Neural cell (in vitro differentiated cells): Measurements from ENCODE around the gene MUC3A. TPM values are rescaled to one million over a fixed set of nuclear protein-coding genes. Genes with fewer than 3 reads are reported as not detected.

Experiments used
- H2AFZ ChIP-seq: fragments of 200-600, 300-800 bp; sonication (generic), shearing (Covaris generic); 2 replicates; pipeline ENCODE4 v1.6.0; 2014; ENCODE audit warnings: low read depth, mild to moderate bottlenecking, antibody characterized with exemption, low read length, moderate library complexity
- H3F3A ChIP-seq: fragments of 200-600 bp; shearing (Covaris generic); 2 replicates; pipeline ENCODE4 v1.6.1; 2016; ENCODE audit warnings: mild to moderate bottlenecking, moderate library complexity, mixed read lengths, antibody characterized with exemption, low read length; ENCODE audit not compliant: insufficient read depth, poor library complexity, severe bottlenecking
- H3K27ac ChIP-seq: fragments of 200-600, 300-800 bp; sonication (generic), shearing (Covaris generic); 2 replicates; pipeline ENCODE4 v1.5.1; 2014; ENCODE audit warnings: mild to moderate bottlenecking, low read length, moderate library complexity
- H3K27me3 ChIP-seq: fragments of 300-800, 200-600 bp; sonication (generic), shearing (Covaris generic); 2 replicates; pipeline ENCODE4 v1.6.0; 2014; ENCODE audit warnings: mild to moderate bottlenecking, low read depth, low read length, moderate library complexity; ENCODE audit not compliant: insufficient read depth
- H3K36me3 ChIP-seq: fragments of 300-800, 200-600 bp; sonication (generic), shearing (Covaris generic); 2 replicates; pipeline ENCODE4 v1.5.1; 2014; ENCODE audit warnings: mild to moderate bottlenecking, antibody characterized with exemption, low read length, moderate library complexity; ENCODE audit not compliant: insufficient read depth
- H3K4me2 ChIP-seq: fragments of 300-800, 200-600 bp; sonication (generic), shearing (Covaris generic); 2 replicates; pipeline ENCODE4 v1.6.0; 2014; ENCODE audit warnings: mild to moderate bottlenecking, low read length
- H3K4me3 ChIP-seq: fragments of 300-800, 200-600 bp; sonication (generic), shearing (Covaris generic); 2 replicates; pipeline ENCODE4 v1.5.1; 2014; ENCODE audit warnings: mild to moderate bottlenecking, low read length, moderate library complexity
- H3K79me2 ChIP-seq: fragments of 200-600 bp; shearing (Covaris generic); replicated peaks from 2 replicates; pipeline ENCODE4 v1.6.0; 2014; ENCODE audit warnings: mild to moderate bottlenecking, low read length, moderate library complexity; ENCODE audit not compliant: insufficient read depth
- H3K9ac ChIP-seq: fragments of 300-800, 200-600 bp; sonication (generic), shearing (Covaris generic); 2 replicates; pipeline ENCODE4 v1.6.1; 2016; ENCODE audit warnings: mild to moderate bottlenecking, low read length, mixed read lengths
- H3K9me2 ChIP-seq: fragments of 200-600 bp; shearing (Covaris generic); 2 replicates; pipeline ENCODE4 v1.6.1; 2016; ENCODE audit warnings: mild to moderate bottlenecking, low read length, mixed read lengths; ENCODE audit not compliant: insufficient read depth
- H3K9me3 ChIP-seq: fragments of 200-600, 300-800 bp; sonication (generic), shearing (Covaris generic); 2 replicates; pipeline ENCODE4 v1.6.1; 2016; ENCODE audit warnings: mild to moderate bottlenecking, mixed run types, low read length, moderate library complexity, mixed read lengths
- H4K20me1 ChIP-seq: fragments of 200-600 bp; shearing (Covaris generic); 2 replicates; pipeline ENCODE4 v1.6.1; 2016; ENCODE audit warnings: mild to moderate bottlenecking, mixed run types; ENCODE audit not compliant: insufficient read depth
- EP300 ChIP-seq: fragments of 450-650 bp; conservative IDR thresholded peaks from 2 replicates; pipeline ENCODE4 v1.6.1; 2014; ENCODE audit warnings: antibody characterized with exemption, mild to moderate bottlenecking, moderate library complexity; ENCODE audit not compliant: poor library complexity, severe bottlenecking
- EZH2 ChIP-seq: fragments of 200-600, 300-800 bp; shearing (Covaris generic), sonication (generic); IDR thresholded peaks from 2 replicates; pipeline ENCODE4 v1.6.1; 2014; ENCODE audit warnings: antibody characterized with exemption, low read length, borderline replicate concordance, mild to moderate bottlenecking; ENCODE audit not compliant: insufficient read depth, poor library complexity, severe bottlenecking
- MXI1 ChIP-seq: fragments of 450-650 bp; conservative IDR thresholded peaks from 2 replicates; pipeline ENCODE4 v1.6.1; 2014; ENCODE audit warnings: antibody characterized with exemption, mild to moderate bottlenecking; ENCODE audit not compliant: poor library complexity, severe bottlenecking
- POLR2AphosphoS5 ChIP-seq: IDR thresholded peaks from 2 replicates; pipeline ENCODE4 v1.6.1; 2012
- RAD21 ChIP-seq: fragments of 450-650 bp; conservative IDR thresholded peaks from 2 replicates; pipeline ENCODE4 v1.6.1; 2014; ENCODE audit warnings: antibody characterized with exemption, mild to moderate bottlenecking, moderate library complexity
- SMC3 ChIP-seq: fragments of 450-650 bp; conservative IDR thresholded peaks from 2 replicates; pipeline ENCODE4 v1.6.1; 2014; ENCODE audit warnings: antibody characterized with exemption, mild to moderate bottlenecking, moderate library complexity; ENCODE audit not compliant: poor library complexity
- TAF1 ChIP-seq: IDR thresholded peaks from 2 replicates; pipeline ENCODE4 v1.6.1; 2012; ENCODE audit warnings: low read depth
- polyA plus RNA-seq: library from polyadenylated mRNA; depleted of rRNA; stranded (reverse); fragments of >200 nt; gene quantifications from 2 replicates; pipeline ENCODE4 v1.2.3, GENCODE V29; 2014
- TF ChIP-seq, protein P1 (sequence below): fragments of 450-650 bp; IDR thresholded peaks from 2 replicates; pipeline ENCODE4 v1.5.1; 2014; ENCODE audit warnings: antibody characterized with exemption, mild to moderate bottlenecking, moderate library complexity; ENCODE audit not compliant: poor library complexity, severe bottlenecking
- TF ChIP-seq, protein P2 (sequence below): IDR thresholded peaks from 2 replicates; pipeline ENCODE4 v1.6.1; 2012; ENCODE audit warnings: borderline replicate concordance

The MUC3A gene
- polyA plus RNA-seq, 1 donor from 2014 or later, result not detected

- Histone ChIP-seq H2AFZ (no peak overlapping the region), H3K9ac (no peak overlapping the region), H3K79me2 (no peaks in the 10 kb centered on the region), H3K27ac (no peak overlapping the region), H3K27me3 (peaks cover 50% of the 10 kb centered on the region), H3F3A (no peaks in the 10 kb centered on the region), H3K4me3 (no peak overlapping the region), H4K20me1 (no peaks in the 10 kb centered on the region), H3K4me2 (no peak overlapping the region), H3K9me2 (no peaks in the 10 kb centered on the region), H3K36me3 (no peaks in the 10 kb centered on the region), H3K9me3 (no peaks in the 10 kb centered on the region)
- no peak for TF ChIP-seq POLR2AphosphoS5
- TF ChIP-seq, protein P1, sequence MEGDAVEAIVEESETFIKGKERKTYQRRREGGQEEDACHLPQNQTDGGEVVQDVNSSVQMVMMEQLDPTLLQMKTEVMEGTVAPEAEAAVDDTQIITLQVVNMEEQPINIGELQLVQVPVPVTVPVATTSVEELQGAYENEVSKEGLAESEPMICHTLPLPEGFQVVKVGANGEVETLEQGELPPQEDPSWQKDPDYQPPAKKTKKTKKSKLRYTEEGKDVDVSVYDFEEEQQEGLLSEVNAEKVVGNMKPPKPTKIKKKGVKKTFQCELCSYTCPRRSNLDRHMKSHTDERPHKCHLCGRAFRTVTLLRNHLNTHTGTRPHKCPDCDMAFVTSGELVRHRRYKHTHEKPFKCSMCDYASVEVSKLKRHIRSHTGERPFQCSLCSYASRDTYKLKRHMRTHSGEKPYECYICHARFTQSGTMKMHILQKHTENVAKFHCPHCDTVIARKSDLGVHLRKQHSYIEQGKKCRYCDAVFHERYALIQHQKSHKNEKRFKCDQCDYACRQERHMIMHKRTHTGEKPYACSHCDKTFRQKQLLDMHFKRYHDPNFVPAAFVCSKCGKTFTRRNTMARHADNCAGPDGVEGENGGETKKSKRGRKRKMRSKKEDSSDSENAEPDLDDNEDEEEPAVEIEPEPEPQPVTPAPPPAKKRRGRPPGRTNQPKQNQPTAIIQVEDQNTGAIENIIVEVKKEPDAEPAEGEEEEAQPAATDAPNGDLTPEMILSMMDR, result no peak
- TF ChIP-seq TAF1, result no peak
- TF ChIP-seq RAD21, result no peak
- TF ChIP-seq, protein P2, sequence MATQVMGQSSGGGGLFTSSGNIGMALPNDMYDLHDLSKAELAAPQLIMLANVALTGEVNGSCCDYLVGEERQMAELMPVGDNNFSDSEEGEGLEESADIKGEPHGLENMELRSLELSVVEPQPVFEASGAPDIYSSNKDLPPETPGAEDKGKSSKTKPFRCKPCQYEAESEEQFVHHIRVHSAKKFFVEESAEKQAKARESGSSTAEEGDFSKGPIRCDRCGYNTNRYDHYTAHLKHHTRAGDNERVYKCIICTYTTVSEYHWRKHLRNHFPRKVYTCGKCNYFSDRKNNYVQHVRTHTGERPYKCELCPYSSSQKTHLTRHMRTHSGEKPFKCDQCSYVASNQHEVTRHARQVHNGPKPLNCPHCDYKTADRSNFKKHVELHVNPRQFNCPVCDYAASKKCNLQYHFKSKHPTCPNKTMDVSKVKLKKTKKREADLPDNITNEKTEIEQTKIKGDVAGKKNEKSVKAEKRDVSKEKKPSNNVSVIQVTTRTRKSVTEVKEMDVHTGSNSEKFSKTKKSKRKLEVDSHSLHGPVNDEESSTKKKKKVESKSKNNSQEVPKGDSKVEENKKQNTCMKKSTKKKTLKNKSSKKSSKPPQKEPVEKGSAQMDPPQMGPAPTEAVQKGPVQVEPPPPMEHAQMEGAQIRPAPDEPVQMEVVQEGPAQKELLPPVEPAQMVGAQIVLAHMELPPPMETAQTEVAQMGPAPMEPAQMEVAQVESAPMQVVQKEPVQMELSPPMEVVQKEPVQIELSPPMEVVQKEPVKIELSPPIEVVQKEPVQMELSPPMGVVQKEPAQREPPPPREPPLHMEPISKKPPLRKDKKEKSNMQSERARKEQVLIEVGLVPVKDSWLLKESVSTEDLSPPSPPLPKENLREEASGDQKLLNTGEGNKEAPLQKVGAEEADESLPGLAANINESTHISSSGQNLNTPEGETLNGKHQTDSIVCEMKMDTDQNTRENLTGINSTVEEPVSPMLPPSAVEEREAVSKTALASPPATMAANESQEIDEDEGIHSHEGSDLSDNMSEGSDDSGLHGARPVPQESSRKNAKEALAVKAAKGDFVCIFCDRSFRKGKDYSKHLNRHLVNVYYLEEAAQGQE, result no peak
- no peak for TF ChIP-seq MXI1
- no peak for TF ChIP-seq EP300
- TF ChIP-seq SMC3, result no peak
- no peak for TF ChIP-seq EZH2
Observed at GRCh38 chr7:100963874-100964273, 14.5 kb downstream of the MUC3A start.

DNA sequence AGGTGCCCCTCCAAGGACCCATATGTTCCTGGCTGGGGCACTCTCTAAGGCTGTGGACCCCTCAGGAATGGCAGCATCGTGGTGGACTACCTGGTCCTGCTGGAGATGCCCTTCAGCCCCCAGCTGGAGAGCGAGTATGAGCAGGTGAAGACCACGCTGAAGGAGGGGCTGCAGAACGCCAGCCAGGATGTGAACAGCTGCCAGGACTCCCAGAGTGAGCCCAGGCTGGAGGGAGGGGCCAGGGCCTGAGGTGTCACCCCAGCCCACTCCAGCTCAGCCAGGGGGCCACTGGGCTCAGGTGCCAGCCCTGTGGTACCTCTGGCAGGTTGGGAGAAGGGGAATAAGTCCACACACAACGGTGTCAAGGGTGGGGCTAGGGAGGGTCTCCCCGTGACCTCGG, 15.3 kb downstream of the MUC3A start:
- TF ChIP-seq MXI1 (no peak), EZH2 (no peak), RAD21 (no peak), SMC3 (no peak), POLR2AphosphoS5 (no peak), EP300 (no peak), TAF1 (no peak)
- TF ChIP-seq, protein P2, result no peak
- TF ChIP-seq, protein P1, result no peak
- H3K27me3 ChIP-seq, result peaks cover 51% of the 10 kb centered on the region
- no peak overlapping the region for H2AFZ ChIP-seq
- H4K20me1 ChIP-seq, result no peaks in the 10 kb centered on the region
- no peak overlapping the region for H3K4me3 ChIP-seq
- no peaks in the 10 kb centered on the region for H3K9me3 ChIP-seq
- no peak overlapping the region for H3K27ac ChIP-seq
- H3F3A ChIP-seq, result no peaks in the 10 kb centered on the region
- no peak overlapping the region for H3K4me2 ChIP-seq
- H3K9me2 ChIP-seq, result no peaks in the 10 kb centered on the region
- no peak overlapping the region for H3K9ac ChIP-seq
- H3K36me3 ChIP-seq, result no peaks in the 10 kb centered on the region
- no peaks in the 10 kb centered on the region for H3K79me2 ChIP-seq
